ENCODE measurements around the gene FASN. TPM values are rescaled to one million over a fixed set of nuclear protein-coding genes. Genes with fewer than 3 reads are reported as not detected.

The FASN gene
- total and polyA plus RNA-seq, 2 donors (not counting 1 experiment from before 2014, with no cell fraction given): 19.4 to 35.6 TPM

- Histone ChIP-seq H3K79me2 (ENCODE audit: control insufficient read depth, insufficient read depth, low read length) (no peaks in the 10 kb centered on the region), H2AFZ (ENCODE audit: insufficient read depth, low read depth, low read length, poor library complexity, severe bottlenecking) (no peak overlapping the region), H3K9ac (ENCODE audit: low read length) (no peak overlapping the region), H3K36me3 (replicated peaks in 1 of 2; ENCODE audit: control extremely low read depth in 1 of 2, control insufficient read depth in 1 of 2, extremely low read depth in 1 of 2, insufficient read depth in 2 of 2, low read length in 1 of 2) (no peaks in the 10 kb centered on the region), H3K9me3 (ENCODE audit: control extremely low read depth in 1 of 3, control insufficient read depth in 2 of 3, insufficient read depth in 1 of 3, low read length in 2 of 3) (no peaks in the 10 kb centered on the region), H3K4me2 (replicated peaks; ENCODE audit: low read depth, low read length, poor library complexity, severe bottlenecking) (no peak overlapping the region), H4K20me1 (ENCODE audit: control insufficient read depth, insufficient read depth, low read length, poor library complexity, severe bottlenecking) (no peaks in the 10 kb centered on the region), H3K4me3 (ENCODE audit: control extremely low read depth in 1 of 5, extremely low read depth in 1 of 5, insufficient read depth in 1 of 5, low read depth in 2 of 5, low read length in 4 of 5) (no peak overlapping the region), H3K27ac (ENCODE audit: low read length in 2 of 2) (no peak overlapping the region), H3K27me3 (replicated peaks in 1 of 4; ENCODE audit: control extremely low read depth in 1 of 4, control insufficient read depth in 3 of 4, insufficient read depth in 4 of 4, low read length in 3 of 4) (no peaks in the 10 kb centered on the region), H3K4me1 (ENCODE audit: control insufficient read depth in 2 of 2, insufficient read depth in 2 of 2, low read length in 2 of 2) (no peaks in the 10 kb centered on the region)
- Mint-ChIP-seq H3K4me3 (no peak overlapping the region), H3K27ac (no peak overlapping the region), H3K27me3 (no peaks in the 10 kb centered on the region), H3K9me3 (ENCODE audit: insufficient read depth) (no peaks in the 10 kb centered on the region), H3K4me1 (no peaks in the 10 kb centered on the region)
- no peak for TF ChIP-seq CTCF (IDR thresholded peaks at IDR 0.05)
- TF ChIP-seq EZH2 (IDR thresholded peaks at IDR 0.05; ENCODE audit: borderline replicate concordance, insufficient read depth, low read depth, low read length, poor library complexity, severe bottlenecking): no peak
- ChIA-PET POLR2A (no interaction called here), CTCF (no interaction called here)
- DNase-seq (no peak), ATAC-seq (ENCODE audit: low read depth) (no peak)
- 88% methylated on average over 8 of the region's 12 CpGs for WGBS (ENCODE audit: insufficient coverage)
- intact Hi-C loops (cut with micrococcal nuclease): no loop called here
Observed at GRCh38 chr17:82120148-82120547, 22.1 kb upstream of the FASN start.

GRCh38 chr17:82118815-82119380 lies 20.9 kb upstream of the FASN start:
- Histone ChIP-seq H3K4me2 (replicated peaks; ENCODE audit: low read depth, low read length, poor library complexity, severe bottlenecking) (no peak overlapping the region), H3K36me3 (replicated peaks in 1 of 2; ENCODE audit: control extremely low read depth in 1 of 2, control insufficient read depth in 1 of 2, extremely low read depth in 1 of 2, insufficient read depth in 2 of 2, low read length in 1 of 2) (no peaks in the 10 kb centered on the region), H3K9me3 (ENCODE audit: control extremely low read depth in 1 of 3, control insufficient read depth in 2 of 3, insufficient read depth in 1 of 3, low read length in 2 of 3) (no peaks in the 10 kb centered on the region), H3K9ac (ENCODE audit: low read length) (no peak overlapping the region), H2AFZ (ENCODE audit: insufficient read depth, low read depth, low read length, poor library complexity, severe bottlenecking) (no peak overlapping the region), H3K27ac (ENCODE audit: low read length in 2 of 2) (no peak overlapping the region), H3K27me3 (replicated peaks in 1 of 4; ENCODE audit: control extremely low read depth in 1 of 4, control insufficient read depth in 3 of 4, insufficient read depth in 4 of 4, low read length in 3 of 4) (no peaks in the 10 kb centered on the region), H3K4me1 (ENCODE audit: control insufficient read depth in 2 of 2, insufficient read depth in 2 of 2, low read length in 2 of 2) (no peaks in the 10 kb centered on the region), H3K4me3 (ENCODE audit: control extremely low read depth in 1 of 5, extremely low read depth in 1 of 5, insufficient read depth in 1 of 5, low read depth in 2 of 5, low read length in 4 of 5) (no peak overlapping the region), H3K79me2 (ENCODE audit: control insufficient read depth, insufficient read depth, low read length) (no peaks in the 10 kb centered on the region), H4K20me1 (ENCODE audit: control insufficient read depth, insufficient read depth, low read length, poor library complexity, severe bottlenecking) (no peaks in the 10 kb centered on the region)
- Mint-ChIP-seq H3K27me3 (no peaks in the 10 kb centered on the region), H3K27ac (no peak overlapping the region), H3K9me3 (ENCODE audit: insufficient read depth) (no peaks in the 10 kb centered on the region), H3K4me1 (no peaks in the 10 kb centered on the region), H3K4me3 (no peak overlapping the region)
- WGBS (ENCODE audit: insufficient coverage): 93% methylated on average over 3 of the region's 12 CpGs
- POLR2A ChIA-PET: no interaction called here
- ATAC-seq (ENCODE audit: low read depth) (no peak), DNase-seq (no peak)
- intact Hi-C loops (cut with micrococcal nuclease): no loop called here
- no peak for TF ChIP-seq CTCF (IDR thresholded peaks at IDR 0.05)
- no peak for TF ChIP-seq EZH2 (IDR thresholded peaks at IDR 0.05; ENCODE audit: borderline replicate concordance, insufficient read depth, low read depth, low read length, poor library complexity, severe bottlenecking)
- CTCF ChIA-PET: no interaction called here

Measured in B cell (primary cell).